SK-N-SH (cell line): ENCODE measurements around the gene TCF12.
A peak's percentile ranks its signal among the peaks of the same experiment; 100 is the strongest.

Experiments used
- CTCF ChIP-seq: fragments of 200-600 bp; sonication (generic); IDR thresholded peaks from 2 replicates; pipeline ENCODE4 v1.6.1; 2017; ENCODE audit warnings: antibody characterized with exemption, mild to moderate bottlenecking, moderate library complexity
- EZH2phosphoT487 ChIP-seq: fragments of 200-600 bp; sonication (generic); IDR thresholded peaks from 2 replicates; pipeline ENCODE4 v1.6.1; 2017; ENCODE audit warnings: low read depth, mixed run types, mild to moderate bottlenecking, antibody characterized with exemption, moderate library complexity, borderline replicate concordance
- GABPA ChIP-seq: IDR thresholded peaks from 2 replicates; pipeline ENCODE4 v1.4.0; 2012; ENCODE audit warnings: low read depth, mild to moderate bottlenecking
- JUND ChIP-seq: IDR thresholded peaks from 2 replicates; pipeline ENCODE4 v1.4.0; 2012
- MAX ChIP-seq: IDR thresholded peaks from 2 replicates; pipeline ENCODE4 v1.4.0; 2012; ENCODE audit warnings: low read depth
- MXI1 ChIP-seq: IDR thresholded peaks from 2 replicates; pipeline ENCODE4 v1.6.1; 2012; ENCODE audit warnings: mild to moderate bottlenecking, low read depth, low read length, improper control_type of control experiment
- NFIC ChIP-seq: IDR thresholded peaks from 2 replicates; pipeline ENCODE4 v1.4.0; 2012; ENCODE audit warnings: borderline replicate concordance
- POLR2AphosphoS5 ChIP-seq: IDR thresholded peaks from 2 replicates; pipeline ENCODE4 v1.6.1; 2012; ENCODE audit warnings: low read depth, low read length
- RAD21 ChIP-seq: IDR thresholded peaks from 2 replicates; pipeline ENCODE4 v1.6.1; 2012; ENCODE audit warnings: mild to moderate bottlenecking, low read length
- SMC3 ChIP-seq: IDR thresholded peaks from 2 replicates; pipeline ENCODE4 v1.6.1; 2012; ENCODE audit warnings: low read depth, low read length, improper control_type of control experiment
- TCF12 ChIP-seq: IDR thresholded peaks from 2 replicates; pipeline ENCODE4 v1.4.0; 2012
- TEAD4 ChIP-seq: IDR thresholded peaks from 2 replicates; pipeline ENCODE4 v1.4.0; 2012; ENCODE audit warnings: mild to moderate bottlenecking, borderline replicate concordance; ENCODE audit not compliant: insufficient read depth
- YY1 ChIP-seq: IDR thresholded peaks from 2 replicates; pipeline ENCODE4 v1.4.0; 2012; ENCODE audit warnings: low read depth, mild to moderate bottlenecking

GRCh38 chr15:57334257-57334656 lies 415.8 kb downstream of the TCF12 start:
- TF ChIP-seq MAX, result peak; percentile 36; the same call in 1 of the 2 replicates
- TF ChIP-seq CTCF, result no peak
- TF ChIP-seq SMC3, result no peak
- TF ChIP-seq TCF12, result no peak
- TF ChIP-seq EZH2phosphoT487, result no peak
- TF ChIP-seq POLR2AphosphoS5, result no peak
- no peak for TF ChIP-seq NFIC
- TF ChIP-seq RAD21, result no peak
- TF ChIP-seq JUND, result 0 out of 2 replicates have a peak, but pooled peaks have one; percentile 19
- no peak for TF ChIP-seq YY1
- no peak for TF ChIP-seq TEAD4
- no peak for TF ChIP-seq MXI1
- no peak for TF ChIP-seq GABPA
